Measurements from ENCODE around the gene NOP16. TPM values are rescaled to one million over a fixed set of nuclear protein-coding genes. Genes with fewer than 3 reads are reported as not detected.

The NOP16 gene
- total and polyA plus RNA-seq, 2 donors (not counting 1 experiment from before 2014, with no cell fraction given) = 11.1 to 26.3 TPM

DNA sequence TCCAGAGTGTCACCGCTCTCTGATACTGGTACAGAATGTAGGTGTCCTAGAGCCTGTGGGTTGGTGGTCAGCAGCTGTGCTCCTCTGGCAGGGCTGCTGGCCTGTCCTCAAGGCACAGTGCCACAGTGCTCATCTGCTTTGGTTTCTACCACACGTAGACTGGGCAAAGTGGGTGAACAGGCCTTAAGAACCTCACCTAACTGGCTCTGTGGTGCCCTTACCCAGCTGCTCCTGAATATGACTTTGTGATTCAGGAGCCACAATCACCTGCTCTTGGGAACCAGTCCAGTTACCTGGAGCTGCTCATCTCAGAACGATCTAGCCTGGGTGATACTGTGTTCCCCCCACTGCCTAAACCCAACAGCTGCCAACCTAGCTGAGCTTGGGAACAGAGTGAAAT lies 6.4 kb downstream of the NOP16 start:
- peaks cover 5% of the 10 kb centered on the region for H3K4me1 ChIP-seq (ENCODE audit: control insufficient read depth, extremely low read depth, insufficient read depth, low read length)
- H3K79me2 ChIP-seq (ENCODE audit: control insufficient read depth, insufficient read depth, low read length) = peaks cover 16% of the 10 kb centered on the region
- no peak overlapping the region for H3K4me2 ChIP-seq (ENCODE audit: extremely low read depth, insufficient read depth, low read length)
- H3K27ac ChIP-seq (ENCODE audit: insufficient read depth, low read length) = no peak overlapping the region
- no peak overlapping the region for H3K4me3 ChIP-seq (replicated peaks in 1 of 4; ENCODE audit: control extremely low read depth in 1 of 4, insufficient read depth in 1 of 4, low read depth in 3 of 4, low read length in 4 of 4)
- H3K36me3 ChIP-seq (ENCODE audit: control insufficient read depth, insufficient read depth, low read length) = peaks cover 16% of the 10 kb centered on the region
- no peak overlapping the region for H3K9ac ChIP-seq (ENCODE audit: insufficient read depth, low read length)
- no peaks in the 10 kb centered on the region for H3K27me3 ChIP-seq (ENCODE audit: control insufficient read depth, insufficient read depth, low read length)
- H3K9me3 ChIP-seq (ENCODE audit: control insufficient read depth, insufficient read depth, low read depth, low read length) = no peaks in the 10 kb centered on the region
- TF ChIP-seq, protein P1, sequence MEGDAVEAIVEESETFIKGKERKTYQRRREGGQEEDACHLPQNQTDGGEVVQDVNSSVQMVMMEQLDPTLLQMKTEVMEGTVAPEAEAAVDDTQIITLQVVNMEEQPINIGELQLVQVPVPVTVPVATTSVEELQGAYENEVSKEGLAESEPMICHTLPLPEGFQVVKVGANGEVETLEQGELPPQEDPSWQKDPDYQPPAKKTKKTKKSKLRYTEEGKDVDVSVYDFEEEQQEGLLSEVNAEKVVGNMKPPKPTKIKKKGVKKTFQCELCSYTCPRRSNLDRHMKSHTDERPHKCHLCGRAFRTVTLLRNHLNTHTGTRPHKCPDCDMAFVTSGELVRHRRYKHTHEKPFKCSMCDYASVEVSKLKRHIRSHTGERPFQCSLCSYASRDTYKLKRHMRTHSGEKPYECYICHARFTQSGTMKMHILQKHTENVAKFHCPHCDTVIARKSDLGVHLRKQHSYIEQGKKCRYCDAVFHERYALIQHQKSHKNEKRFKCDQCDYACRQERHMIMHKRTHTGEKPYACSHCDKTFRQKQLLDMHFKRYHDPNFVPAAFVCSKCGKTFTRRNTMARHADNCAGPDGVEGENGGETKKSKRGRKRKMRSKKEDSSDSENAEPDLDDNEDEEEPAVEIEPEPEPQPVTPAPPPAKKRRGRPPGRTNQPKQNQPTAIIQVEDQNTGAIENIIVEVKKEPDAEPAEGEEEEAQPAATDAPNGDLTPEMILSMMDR (conservative IDR thresholded peaks at IDR 0.05 in 1 of 2, IDR thresholded peaks at IDR 0.05 in 1 of 2; ENCODE audit: low read depth in 1 of 2, low read length in 2 of 2) = no peak
- no peak for TF ChIP-seq EZH2 (IDR thresholded peaks at IDR 0.05; ENCODE audit: low read length, missing control alignments)
- no peak overlapping the region for H2AFZ ChIP-seq (ENCODE audit: low read length)
- no peak for DNase-seq (ENCODE audit: low read depth in 2 of 2)
- no peaks in the 10 kb centered on the region for H4K20me1 ChIP-seq (ENCODE audit: control insufficient read depth, extremely low read depth, insufficient read depth, low read length)

DNA sequence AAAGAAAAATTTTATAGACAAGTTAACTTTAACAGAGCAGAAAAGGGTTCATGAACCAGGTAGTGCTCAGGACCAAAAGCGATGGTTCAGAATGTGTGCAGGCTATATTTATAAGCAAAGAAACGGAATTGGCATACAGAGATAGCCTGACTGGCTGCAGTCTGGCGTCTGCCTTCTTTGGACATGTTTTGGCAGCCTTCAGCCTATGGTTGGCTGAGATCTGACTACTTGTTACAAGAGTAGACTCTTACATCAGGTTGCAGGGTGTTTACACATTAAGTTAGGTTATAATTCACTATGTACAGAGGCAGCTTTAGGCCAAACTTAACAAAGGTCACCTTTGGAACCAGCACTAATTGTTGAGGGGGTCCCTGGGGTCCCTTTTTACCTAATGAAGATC lies 7.0 kb downstream of the NOP16 start:
- H3K9ac ChIP-seq (ENCODE audit: insufficient read depth, low read length) = no peak overlapping the region
- H3K4me1 ChIP-seq (ENCODE audit: control insufficient read depth, extremely low read depth, insufficient read depth, low read length) = peaks cover 1% of the 10 kb centered on the region
- H3K79me2 ChIP-seq (ENCODE audit: control insufficient read depth, insufficient read depth, low read length) = peaks cover 11% of the 10 kb centered on the region
- no peak overlapping the region for H2AFZ ChIP-seq (ENCODE audit: low read length)
- H3K4me2 ChIP-seq (ENCODE audit: extremely low read depth, insufficient read depth, low read length) = no peak overlapping the region
- H3K9me3 ChIP-seq (ENCODE audit: control insufficient read depth, insufficient read depth, low read depth, low read length) = no peaks in the 10 kb centered on the region
- no peaks in the 10 kb centered on the region for H3K27me3 ChIP-seq (ENCODE audit: control insufficient read depth, insufficient read depth, low read length)
- DNase-seq (ENCODE audit: low read depth in 2 of 2) = peak in 1 of 2 donors; percentile 51
- no peak overlapping the region for H3K27ac ChIP-seq (ENCODE audit: insufficient read depth, low read length)
- H3K36me3 ChIP-seq (ENCODE audit: control insufficient read depth, insufficient read depth, low read length) = peaks cover 12% of the 10 kb centered on the region
- TF ChIP-seq EZH2 (IDR thresholded peaks at IDR 0.05; ENCODE audit: low read length, missing control alignments) = no peak
- TF ChIP-seq, protein P1 (conservative IDR thresholded peaks at IDR 0.05 in 1 of 2, IDR thresholded peaks at IDR 0.05 in 1 of 2; ENCODE audit: low read depth in 1 of 2, low read length in 2 of 2) = no peak
- no peaks in the 10 kb centered on the region for H4K20me1 ChIP-seq (ENCODE audit: control insufficient read depth, extremely low read depth, insufficient read depth, low read length)
- H3K4me3 ChIP-seq (replicated peaks in 1 of 4; ENCODE audit: control extremely low read depth in 1 of 4, insufficient read depth in 1 of 4, low read depth in 3 of 4, low read length in 4 of 4) = no peak overlapping the region

DNA sequence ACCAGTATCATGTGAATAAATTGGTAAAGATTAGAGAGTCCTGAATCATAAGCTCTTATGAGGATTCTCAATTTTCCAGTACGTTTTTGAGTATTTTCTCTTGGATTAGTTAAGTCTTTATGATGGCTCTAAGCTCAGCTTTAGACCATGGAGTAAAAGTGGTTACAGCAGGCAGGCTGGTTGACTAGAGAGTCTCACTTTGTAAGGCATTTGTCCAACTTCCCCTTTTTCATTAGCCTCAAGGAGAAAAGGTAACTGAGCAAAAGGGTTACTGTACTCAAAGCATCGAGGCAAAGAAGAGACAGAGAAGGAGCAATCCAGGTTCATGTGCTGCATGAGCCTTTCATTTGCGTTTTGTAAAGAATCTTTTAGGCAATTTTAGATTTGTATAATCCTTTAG lies 8.5 kb downstream of the NOP16 start:
- no peak for DNase-seq (ENCODE audit: low read depth in 2 of 2)
- TF ChIP-seq EZH2 (IDR thresholded peaks at IDR 0.05; ENCODE audit: low read length, missing control alignments) = no peak
- TF ChIP-seq, protein P1 (conservative IDR thresholded peaks at IDR 0.05 in 1 of 2, IDR thresholded peaks at IDR 0.05 in 1 of 2; ENCODE audit: low read depth in 1 of 2, low read length in 2 of 2) = no peak
- Histone ChIP-seq H3K27ac (ENCODE audit: insufficient read depth, low read length) (no peak overlapping the region), H3K27me3 (ENCODE audit: control insufficient read depth, insufficient read depth, low read length) (no peaks in the 10 kb centered on the region), H4K20me1 (ENCODE audit: control insufficient read depth, extremely low read depth, insufficient read depth, low read length) (no peaks in the 10 kb centered on the region), H3K9me3 (ENCODE audit: control insufficient read depth, insufficient read depth, low read depth, low read length) (no peaks in the 10 kb centered on the region), H3K4me3 (replicated peaks in 1 of 4; ENCODE audit: control extremely low read depth in 1 of 4, insufficient read depth in 1 of 4, low read depth in 3 of 4, low read length in 4 of 4) (no peak overlapping the region), H3K9ac (ENCODE audit: insufficient read depth, low read length) (no peak overlapping the region), H3K36me3 (ENCODE audit: control insufficient read depth, insufficient read depth, low read length) (peaks cover 11% of the 10 kb centered on the region), H3K4me1 (ENCODE audit: control insufficient read depth, extremely low read depth, insufficient read depth, low read length) (no peaks in the 10 kb centered on the region), H2AFZ (ENCODE audit: low read length) (no peak overlapping the region), H3K4me2 (ENCODE audit: extremely low read depth, insufficient read depth, low read length) (no peak overlapping the region), H3K79me2 (ENCODE audit: control insufficient read depth, insufficient read depth, low read length) (no peaks in the 10 kb centered on the region)

Data from fibroblast of lung (primary cell).